Endodermal cell (in vitro differentiated cells): ENCODE data around the gene PACRG. TPM values are rescaled to one million over a fixed set of nuclear protein-coding genes. Genes with fewer than 3 reads are reported as not detected.

Experiments used
- DNase-seq: peaks from one replicate; pipeline ENCODE4 v3.0.0-alpha.2; 2017
- H3K27ac ChIP-seq: 2 replicates; pipeline ENCODE4 v1.5.1; 2013; ENCODE audit warnings: mild to moderate bottlenecking, low read depth, low read length, moderate library complexity
- H3K27me3 ChIP-seq: 2 replicates; pipeline ENCODE4 v1.6.1; 2013; ENCODE audit warnings: mild to moderate bottlenecking, low read length, moderate library complexity; ENCODE audit not compliant: insufficient read depth, control insufficient read depth, poor library complexity, severe bottlenecking
- H3K36me3 ChIP-seq: 2 replicates; pipeline ENCODE4 v1.7.0; 2013; ENCODE audit warnings: mild to moderate bottlenecking, low read length, moderate library complexity; ENCODE audit not compliant: control insufficient read depth, insufficient read depth
- H3K4me1 ChIP-seq: one replicate; pipeline ENCODE4 v1.7.0; 2013; ENCODE audit warnings: low read length; ENCODE audit not compliant: control insufficient read depth, insufficient read depth
- H3K4me3 ChIP-seq: 2 replicates; pipeline ENCODE4 v1.5.1; 2013; ENCODE audit warnings: mild to moderate bottlenecking, low read length, moderate library complexity
- H3K9ac ChIP-seq: 2 replicates; pipeline ENCODE4 v1.6.1; 2013; ENCODE audit warnings: mild to moderate bottlenecking, low read length, moderate library complexity; ENCODE audit not compliant: poor library complexity, severe bottlenecking; ENCODE audit errors: extremely low read depth
- H3K9me3 ChIP-seq: 2 replicates; pipeline ENCODE4 v1.6.1; 2013; ENCODE audit warnings: mild to moderate bottlenecking, low read length, moderate library complexity; ENCODE audit not compliant: control insufficient read depth
- H3K27ac Mint-ChIP-seq: 2 replicates; pipeline ENCODE4 v1.8.0; 2020; ENCODE audit warnings: mixed read lengths
- H3K27me3 Mint-ChIP-seq: 2 replicates; pipeline ENCODE4 v1.8.0; 2021; ENCODE audit warnings: mild to moderate bottlenecking, mixed read lengths; ENCODE audit not compliant: insufficient read depth
- H3K36me3 Mint-ChIP-seq: 2 replicates; pipeline ENCODE4 v1.8.0; 2020; ENCODE audit warnings: low read depth, mixed read lengths
- H3K4me1 Mint-ChIP-seq: 2 replicates; pipeline ENCODE4 v1.8.0; 2020; ENCODE audit warnings: mixed read lengths
- H3K4me3 Mint-ChIP-seq: 2 replicates; pipeline ENCODE4 v1.8.0; 2020; ENCODE audit warnings: mild to moderate bottlenecking, moderate library complexity, mixed read lengths
- H3K9me3 Mint-ChIP-seq: 2 replicates; pipeline ENCODE4 v1.8.0; 2020; ENCODE audit warnings: mild to moderate bottlenecking, mixed read lengths
- WGBS, 2 experiments: methylation state at CpG; one replicate each; pipeline versions ENCODE4 v1.1.5 to v1.1.7; 2013; ENCODE audit warnings: missing lambda C conversion rate in 2 of 2, mixed read lengths in 1 of 2; ENCODE audit not compliant: insufficient coverage in 1 of 2, insufficient read length in 1 of 2; 5-methylcytosine and 5-hydroxymethylcytosine counted together
- total RNA-seq, 2 donors: library from RNA; stranded (reverse); fragmentation: NEBNext Ultra II Directional in 1 of 2; extraction: Animal tissue kit (Norgen Biotek cat#: 25700) in 1 of 2; gene quantifications; 2 replicates in 1 of 2; 3 replicates in 1 of 2; pipeline ENCODE4 v1.2.1, GENCODE V29; 2021
- TF ChIP-seq, protein P1 (sequence below): fragments of 200-600 bp; sonication (generic); conservative IDR thresholded peaks from 2 replicates; pipeline ENCODE4 v1.5.0; 2021; ENCODE audit warnings: antibody characterized with exemption, mild to moderate bottlenecking

Gene PACRG
- total RNA-seq, 2 donors from 2014 or later: 0.42 to 0.44 TPM

DNA sequence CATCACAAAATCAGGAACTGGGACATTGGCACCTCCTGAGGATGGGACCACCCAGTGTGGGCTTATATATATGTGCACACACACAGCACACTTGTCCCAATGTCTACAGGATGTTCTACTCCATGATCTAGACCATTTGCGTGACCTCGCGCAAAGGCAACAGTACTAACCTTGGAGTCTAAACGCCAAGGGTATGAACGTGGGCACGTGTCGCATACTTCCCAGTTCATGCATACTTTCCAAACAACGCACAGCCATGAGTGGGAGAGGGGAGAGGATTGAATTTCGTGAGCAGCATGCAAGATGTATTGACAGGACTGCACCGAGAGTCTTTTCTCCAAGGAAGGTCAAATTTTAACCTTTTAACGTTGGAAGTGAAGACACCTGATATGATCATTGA, 472.5 kb downstream of the PACRG start:
- H3K9me3 ChIP-seq: no peaks in the 10 kb centered on the region
- no peak overlapping the region for H3K9ac ChIP-seq
- TF ChIP-seq, protein P1, sequence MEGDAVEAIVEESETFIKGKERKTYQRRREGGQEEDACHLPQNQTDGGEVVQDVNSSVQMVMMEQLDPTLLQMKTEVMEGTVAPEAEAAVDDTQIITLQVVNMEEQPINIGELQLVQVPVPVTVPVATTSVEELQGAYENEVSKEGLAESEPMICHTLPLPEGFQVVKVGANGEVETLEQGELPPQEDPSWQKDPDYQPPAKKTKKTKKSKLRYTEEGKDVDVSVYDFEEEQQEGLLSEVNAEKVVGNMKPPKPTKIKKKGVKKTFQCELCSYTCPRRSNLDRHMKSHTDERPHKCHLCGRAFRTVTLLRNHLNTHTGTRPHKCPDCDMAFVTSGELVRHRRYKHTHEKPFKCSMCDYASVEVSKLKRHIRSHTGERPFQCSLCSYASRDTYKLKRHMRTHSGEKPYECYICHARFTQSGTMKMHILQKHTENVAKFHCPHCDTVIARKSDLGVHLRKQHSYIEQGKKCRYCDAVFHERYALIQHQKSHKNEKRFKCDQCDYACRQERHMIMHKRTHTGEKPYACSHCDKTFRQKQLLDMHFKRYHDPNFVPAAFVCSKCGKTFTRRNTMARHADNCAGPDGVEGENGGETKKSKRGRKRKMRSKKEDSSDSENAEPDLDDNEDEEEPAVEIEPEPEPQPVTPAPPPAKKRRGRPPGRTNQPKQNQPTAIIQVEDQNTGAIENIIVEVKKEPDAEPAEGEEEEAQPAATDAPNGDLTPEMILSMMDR: no peak
- Mint-ChIP-seq H3K4me1 (no peaks in the 10 kb centered on the region), H3K9me3 (no peaks in the 10 kb centered on the region), H3K27ac (no peak overlapping the region), H3K36me3 (no peaks in the 10 kb centered on the region), H3K4me3 (no peak overlapping the region), H3K27me3 (no peaks in the 10 kb centered on the region)
- WGBS, 2 experiments: 94% methylated on average over 9 to 11 of the region's 11 CpGs
- DNase-seq: no peak
- no peaks in the 10 kb centered on the region for H3K4me1 ChIP-seq
- H3K27ac ChIP-seq: no peak overlapping the region
- H3K27me3 ChIP-seq: no peaks in the 10 kb centered on the region
- H3K36me3 ChIP-seq: no peaks in the 10 kb centered on the region
- no peak overlapping the region for H3K4me3 ChIP-seq

DNA sequence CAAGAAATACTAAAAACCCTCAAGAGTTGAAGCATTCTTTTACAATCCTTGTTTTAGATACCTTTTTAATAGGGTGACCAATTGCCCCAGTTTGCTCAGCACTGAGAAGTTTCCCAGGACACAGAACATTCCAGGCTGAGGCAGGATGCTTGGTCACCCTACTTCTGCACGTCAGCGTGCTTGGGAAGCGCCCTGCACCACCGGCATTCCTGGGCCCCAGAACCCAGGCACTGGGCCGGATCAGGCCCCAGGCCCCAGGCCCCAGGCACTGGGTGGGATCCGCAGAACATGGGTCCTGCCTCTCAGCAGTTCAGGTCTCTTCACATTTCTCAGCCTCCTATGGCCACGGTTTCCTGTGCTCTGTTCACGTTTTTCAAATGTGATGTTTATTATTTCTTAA, 472.9 kb downstream of the PACRG start:
- H3K9ac ChIP-seq: no peak overlapping the region
- H3K27me3 ChIP-seq: no peaks in the 10 kb centered on the region
- TF ChIP-seq, protein P1: no peak
- Mint-ChIP-seq H3K27ac (no peak overlapping the region), H3K9me3 (peaks cover 3% of the 10 kb centered on the region), H3K4me3 (no peak overlapping the region), H3K27me3 (no peaks in the 10 kb centered on the region), H3K4me1 (no peaks in the 10 kb centered on the region), H3K36me3 (no peaks in the 10 kb centered on the region)
- H3K4me1 ChIP-seq: no peaks in the 10 kb centered on the region
- no peak for DNase-seq
- WGBS, 2 experiments: 93 to 94% methylated on average over 3 to 8 of the region's 8 CpGs
- H3K27ac ChIP-seq: no peak overlapping the region
- no peaks in the 10 kb centered on the region for H3K36me3 ChIP-seq
- H3K4me3 ChIP-seq: no peak overlapping the region
- H3K9me3 ChIP-seq: no peaks in the 10 kb centered on the region

DNA sequence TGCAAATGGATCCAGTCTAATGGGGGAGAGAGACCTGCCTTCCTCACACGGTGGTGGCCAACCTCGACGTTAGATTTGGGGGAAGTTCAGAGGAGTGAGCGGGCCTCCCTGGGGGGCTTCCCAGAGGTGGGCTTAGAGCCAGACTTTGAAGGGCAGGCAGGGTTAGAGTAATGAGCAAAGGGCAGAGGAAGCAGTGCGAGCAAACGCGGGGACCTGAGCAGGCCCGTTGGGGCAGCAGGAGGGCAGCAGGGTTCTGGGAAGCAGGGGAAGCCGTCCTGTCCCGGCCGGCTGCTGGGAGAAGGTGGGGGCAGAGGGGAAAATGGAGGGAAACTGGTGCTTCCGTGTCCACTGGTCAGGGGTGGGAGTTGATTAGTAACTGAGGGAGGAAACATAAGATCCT, 474.1 kb downstream of the PACRG start:
- Mint-ChIP-seq H3K27me3 (no peaks in the 10 kb centered on the region), H3K4me3 (no peak overlapping the region), H3K27ac (no peak overlapping the region), H3K9me3 (peaks cover 10% of the 10 kb centered on the region), H3K4me1 (no peaks in the 10 kb centered on the region), H3K36me3 (no peaks in the 10 kb centered on the region)
- Histone ChIP-seq H3K4me3 (no peak overlapping the region), H3K9me3 (no peaks in the 10 kb centered on the region), H3K27ac (no peak overlapping the region), H3K36me3 (no peaks in the 10 kb centered on the region), H3K9ac (no peak overlapping the region), H3K4me1 (no peaks in the 10 kb centered on the region), H3K27me3 (no peaks in the 10 kb centered on the region)
- DNase-seq: no peak
- WGBS, 2 experiments: 91 to 93% methylated on average over 12 of the region's 12 CpGs
- TF ChIP-seq, protein P1: no peak
